ACHN (cell line): ENCODE data around the gene HOXB5.

ENCODE experiments used
- DNase-seq: peaks from one replicate; pipeline ENCODE4 v3.0.0-alpha.2; 2015
- in situ Hi-C: cut with HindIII; loops from 2 replicates; pipeline ENCODE4 v1.10.0; 2017; ENCODE audit warnings: low sequenced_read_pairs, low pct_ligation_motif_present, low pct_unique_long_range_greater_than_20kb

The HOXB5 gene

GRCh38 chr17:48593126-48593829, at the start of gene HOXB5:
HOXB5 (minus strand) TSS chr17:48593779; CDS start chr17:48593682, 97 bp downstream.
- in situ Hi-C loops: no loop called here
- DNase-seq: no peak

GRCh38 chr17:48642843-48643696, 49.5 kb upstream of the HOXB5 start:
- in situ Hi-C loops: no loop called here
- no peak for DNase-seq

DNA sequence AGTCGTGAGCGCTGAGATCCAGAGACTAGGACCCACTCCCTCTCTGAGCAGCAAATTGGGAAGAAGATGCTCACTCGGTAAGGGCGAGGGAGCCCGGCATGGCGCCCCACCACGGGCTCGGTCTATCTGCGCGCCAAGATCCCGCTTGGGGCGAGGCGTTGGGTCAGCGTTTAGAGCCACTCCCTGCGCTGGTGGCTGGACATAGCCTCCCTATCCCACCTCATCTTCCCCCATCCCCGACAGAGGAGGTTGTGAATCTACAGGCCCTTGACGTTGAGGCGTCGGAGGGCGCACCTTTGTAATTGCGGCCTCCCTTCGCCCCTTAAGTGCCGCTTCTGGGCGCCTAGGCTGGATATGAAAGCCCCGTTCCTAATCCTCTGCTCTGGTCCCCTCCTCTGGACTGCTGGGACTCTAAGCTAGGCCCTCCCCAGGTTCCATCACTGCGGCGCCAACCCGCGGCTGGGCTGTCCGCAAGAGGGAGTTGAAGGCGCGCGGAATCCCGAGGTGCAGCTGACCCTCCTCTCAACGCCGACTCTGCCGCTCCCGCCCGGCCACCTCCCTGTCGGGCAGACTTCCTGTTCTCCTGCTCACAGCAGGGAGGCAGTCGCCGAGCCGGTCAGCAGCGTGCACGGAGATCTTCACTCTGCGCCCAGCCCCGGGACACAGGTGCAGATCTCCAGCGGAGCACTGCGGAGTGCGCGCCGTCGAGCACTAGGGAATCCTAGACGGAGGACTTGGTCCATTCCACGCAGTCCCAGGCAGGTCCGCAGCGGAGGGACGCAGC, 48.7 kb upstream of the HOXB5 start:
- in situ Hi-C loops: no loop called here
- DNase-seq: no peak

DNA sequence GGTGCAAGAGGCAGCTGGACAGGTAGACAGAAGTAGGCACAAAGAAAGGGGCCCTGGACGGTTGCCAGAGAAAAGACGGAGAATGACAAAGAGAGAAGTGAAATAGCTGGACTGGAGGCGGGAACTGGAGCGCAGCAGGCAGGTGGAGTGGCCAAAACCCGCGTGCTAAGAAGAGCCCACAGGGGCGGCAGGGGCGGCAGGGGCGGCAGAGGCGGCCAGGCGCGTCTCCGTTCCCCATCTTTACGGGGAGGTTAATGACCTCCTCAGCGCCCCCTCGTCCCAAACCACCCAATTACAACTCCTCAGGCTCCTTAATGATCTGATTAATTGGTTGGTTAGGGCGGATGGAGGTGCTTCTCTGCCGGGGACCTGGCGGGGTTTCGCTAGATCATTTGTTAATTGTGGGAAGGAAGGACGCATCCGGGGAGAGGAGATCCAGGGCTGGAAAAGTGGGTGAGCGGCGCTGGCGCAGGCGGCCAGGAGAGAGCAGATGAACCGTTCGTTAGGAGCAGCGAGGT, 48.0 kb upstream of the HOXB5 start:
- DNase-seq: no peak
- in situ Hi-C loops: no loop called here

GRCh38 chr17:48640858-48641180, 47.2 kb upstream of the HOXB5 start:
- no peak for DNase-seq
- in situ Hi-C loops: no loop called here

DNA sequence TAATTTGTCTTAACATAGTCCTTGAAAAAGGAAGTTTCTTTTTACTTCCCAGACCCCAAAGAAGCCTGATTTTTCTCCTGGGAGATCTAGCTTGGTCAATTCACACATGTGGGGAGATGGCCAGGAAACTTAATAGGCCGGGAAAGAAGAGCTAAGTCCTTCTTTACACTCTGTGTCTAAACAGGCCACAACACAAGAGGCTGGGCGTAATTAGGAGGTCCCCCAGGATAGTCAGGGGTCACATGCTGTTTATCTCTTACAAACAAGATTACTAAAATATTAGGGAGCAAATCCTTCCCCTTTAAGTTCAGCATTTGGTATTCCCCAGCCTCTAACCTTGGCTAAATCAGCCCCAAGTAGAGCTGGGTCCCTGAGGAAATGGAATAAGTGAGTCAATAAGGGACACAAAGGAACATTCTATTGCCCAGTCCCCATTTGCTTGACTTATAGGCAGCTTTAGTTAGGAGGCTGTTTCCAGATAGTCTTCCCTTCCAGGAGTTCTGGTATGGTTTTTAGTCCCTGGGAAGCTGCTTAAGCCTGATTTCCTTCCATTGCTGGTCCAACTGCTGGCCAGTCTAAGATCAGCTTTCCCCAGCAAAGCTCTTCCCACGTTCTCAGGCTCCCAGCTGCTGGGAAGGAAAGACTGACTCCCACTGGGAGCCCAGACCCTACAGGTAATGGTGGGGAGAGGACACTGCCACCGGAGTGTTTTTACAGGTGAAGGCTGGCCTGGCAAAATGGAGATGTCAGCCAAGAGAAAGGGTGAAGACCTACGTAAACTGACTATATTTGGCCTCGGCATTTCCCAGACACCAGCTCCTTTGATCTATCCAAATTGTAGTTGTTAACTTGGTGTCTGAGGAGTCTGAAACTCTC, 46.6 kb upstream of the HOXB5 start:
- no peak for DNase-seq
- in situ Hi-C loops: no loop called here

GRCh38 chr17:48639136-48639535, 45.6 kb upstream of the HOXB5 start:
- in situ Hi-C loops: no loop called here
- no peak for DNase-seq

GRCh38 chr17:48637323-48638260, 44.0 kb upstream of the HOXB5 start:
- in situ Hi-C loops: no loop called here
- DNase-seq: no peak

- no peak for DNase-seq
- in situ Hi-C loops: no loop called here
Observed at GRCh38 chr17:48636177-48637018, 42.8 kb upstream of the HOXB5 start.

- no peak for DNase-seq
- in situ Hi-C loops: no loop called here
Observed at GRCh38 chr17:48634493-48635208, 41.1 kb upstream of the HOXB5 start.

DNA sequence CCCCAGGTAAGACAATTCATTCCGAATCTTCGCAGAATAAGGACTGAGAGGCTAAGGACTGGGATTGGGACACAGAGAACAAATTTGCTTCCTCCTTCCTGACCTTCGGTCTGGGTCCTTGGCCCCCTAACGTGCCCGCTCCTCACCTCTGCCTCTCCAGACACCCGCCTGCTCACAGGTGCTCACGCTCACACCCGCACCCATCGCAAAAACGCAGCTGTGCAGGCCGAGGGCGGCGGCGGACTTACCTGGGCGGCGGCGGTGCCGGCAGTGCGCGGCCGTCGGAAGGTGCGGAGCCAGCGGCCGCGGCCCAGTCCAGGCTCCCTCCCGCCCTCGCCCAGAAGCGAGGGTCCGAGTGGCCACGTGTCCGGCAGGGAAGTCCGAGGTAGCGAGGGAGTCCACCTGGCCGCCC, 39.7 kb upstream of the HOXB5 start:
- DNase-seq: no peak
- in situ Hi-C loops: no loop called here

DNA sequence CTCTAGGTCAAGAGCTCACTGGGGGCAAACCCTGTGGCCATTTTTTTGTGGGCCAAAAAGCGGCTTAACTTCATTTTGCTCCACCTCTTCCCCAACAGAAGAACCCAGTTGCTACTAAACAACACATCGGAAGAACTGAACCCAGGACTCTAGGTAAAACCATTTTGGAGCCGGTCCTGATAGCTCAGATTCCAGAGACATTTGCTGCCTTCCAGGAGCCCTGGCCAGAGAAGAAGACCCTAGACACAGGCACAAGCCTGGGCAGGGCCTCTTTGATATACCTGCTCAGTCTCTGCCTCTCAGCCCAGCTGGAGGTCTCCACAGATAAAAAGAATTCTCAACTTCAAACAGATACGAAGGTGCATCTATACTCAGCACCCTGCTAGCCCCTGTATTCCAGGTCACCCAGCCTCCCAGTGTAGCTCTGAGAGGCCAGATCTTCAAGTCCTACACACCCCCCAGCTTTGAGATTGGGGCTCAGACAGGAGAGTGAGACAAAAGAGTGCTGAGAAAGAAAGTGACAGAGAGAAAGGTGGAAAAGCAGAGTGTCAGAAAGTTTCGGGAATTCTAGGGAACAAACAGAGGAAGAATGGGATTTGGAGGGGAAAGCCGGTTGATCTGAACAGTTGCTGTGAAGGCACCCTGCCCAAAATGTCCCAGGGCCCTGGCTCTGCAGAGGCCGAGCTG, 39.1 kb upstream of the HOXB5 start:
- in situ Hi-C loops: no loop called here
- no peak for DNase-seq

DNA sequence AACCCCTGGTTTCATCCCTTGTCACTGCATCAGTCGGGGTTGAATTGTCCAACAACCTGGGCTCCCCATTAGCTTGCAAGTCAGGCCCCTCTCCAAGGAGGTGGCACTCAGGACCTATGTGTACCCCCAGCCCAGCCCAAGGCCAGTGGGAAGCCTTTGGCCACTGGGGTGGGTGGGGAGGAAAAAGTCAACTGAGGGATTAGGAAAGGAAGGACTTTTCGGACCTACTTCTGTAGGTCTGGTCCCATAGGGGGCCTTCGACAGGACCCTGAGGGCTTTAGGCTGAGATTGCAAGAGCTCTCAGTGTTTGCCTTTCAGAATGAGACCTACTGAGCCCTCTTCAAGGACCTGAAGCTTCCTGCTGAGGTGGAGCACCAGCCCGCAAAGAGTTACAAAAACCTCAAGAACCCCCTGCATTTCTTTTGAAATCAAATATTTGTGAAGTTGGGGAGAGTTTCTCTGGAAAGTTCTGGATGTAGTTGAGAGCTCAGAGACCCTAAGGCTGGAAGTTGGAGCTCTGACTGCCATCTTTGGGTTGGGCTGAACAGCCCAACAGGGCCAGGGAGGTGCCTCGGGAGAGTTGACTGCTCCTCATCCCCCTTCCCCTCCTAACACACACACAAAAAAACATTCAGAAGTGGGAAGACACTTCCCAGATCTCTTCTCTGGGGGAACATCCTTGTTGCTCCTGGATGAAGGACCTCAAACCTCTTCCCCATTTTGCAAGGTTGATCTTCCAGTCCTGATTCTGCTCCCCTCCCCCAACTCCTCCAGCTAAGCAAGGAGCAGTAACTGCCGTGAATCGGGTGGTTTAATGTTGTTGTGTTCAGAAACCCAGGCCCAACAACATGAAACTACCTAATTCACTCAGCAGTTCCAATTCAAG, 38.4 kb upstream of the HOXB5 start:
- in situ Hi-C loops: no loop called here
- DNase-seq: no peak

- DNase-seq: no peak
- in situ Hi-C loops: no loop called here
Observed at GRCh38 chr17:48630925-48631692, 37.5 kb upstream of the HOXB5 start.
